Measurements from ENCODE around the gene DCP1B. TPM values are rescaled to one million over a fixed set of nuclear protein-coding genes. Genes with fewer than 3 reads are reported as not detected.
A peak's percentile ranks its signal among the peaks of the same experiment; 100 is the strongest.

The DCP1B gene
- total RNA-seq, 1 donor from 2014 or later = 17.4 TPM

DNA sequence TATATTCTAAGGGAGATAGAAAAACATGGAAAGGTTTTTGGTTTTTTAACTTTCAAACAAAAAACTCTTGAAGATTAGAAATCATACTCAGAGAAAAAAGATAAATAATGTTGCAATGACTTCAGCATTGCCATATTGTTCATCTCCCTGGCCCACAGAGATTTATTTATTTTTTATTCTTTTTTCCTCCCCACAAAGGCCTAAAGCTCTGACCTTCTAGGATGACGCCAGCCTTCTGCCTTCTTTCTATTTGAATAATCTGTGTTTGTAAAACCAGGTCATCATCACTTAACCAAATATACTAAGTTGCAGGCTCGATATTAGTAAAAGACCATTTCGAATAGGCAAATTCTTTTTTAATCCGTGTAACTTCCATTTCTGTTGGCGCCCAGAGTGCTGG is 4.4 kb upstream of the DCP1B start:
- no peak overlapping the region for H3K27ac ChIP-seq
- intact Hi-C loops (cut with DNase I) = no loop called here

DNA sequence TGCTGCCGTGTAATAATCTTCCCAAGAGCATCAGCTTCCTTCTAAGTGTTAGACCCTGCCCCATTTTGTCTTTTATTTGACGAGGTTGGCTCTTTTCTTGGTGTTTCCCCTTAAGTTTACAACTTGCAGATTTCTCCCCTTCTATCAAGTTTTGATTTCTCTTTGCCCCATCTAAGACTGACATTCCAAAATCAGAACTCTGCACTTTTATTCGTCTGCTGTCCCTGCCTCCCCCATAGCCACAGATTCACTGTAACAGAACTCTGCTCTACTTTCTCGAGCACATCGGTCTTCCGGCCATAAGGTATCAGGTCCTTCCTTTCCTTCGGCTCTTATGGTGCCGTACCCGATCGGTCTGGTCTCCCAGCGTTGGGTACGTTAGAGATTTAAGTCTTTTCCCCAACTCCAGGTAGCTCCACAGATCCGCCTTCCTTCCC is 563 bp downstream of the DCP1B start:
- intact Hi-C loops (cut with DNase I) = no loop called here
- peaks cover 31% of the 10 kb centered on the region for H3K4me1 ChIP-seq

More for the DNA sequence above, 4.4 kb upstream of the DCP1B start:
- no peaks in the 10 kb centered on the region for H3K9me3 ChIP-seq
- H3K27me3 ChIP-seq = no peaks in the 10 kb centered on the region
- no peak for TF ChIP-seq POLR2AphosphoS5 (IDR thresholded peaks at IDR 0.05; ENCODE audit: insufficient read depth in 1 of 2, low read depth in 1 of 2)
- no peak for TF ChIP-seq POLR2A (IDR thresholded peaks at IDR 0.05)
- TF ChIP-seq, protein P1, sequence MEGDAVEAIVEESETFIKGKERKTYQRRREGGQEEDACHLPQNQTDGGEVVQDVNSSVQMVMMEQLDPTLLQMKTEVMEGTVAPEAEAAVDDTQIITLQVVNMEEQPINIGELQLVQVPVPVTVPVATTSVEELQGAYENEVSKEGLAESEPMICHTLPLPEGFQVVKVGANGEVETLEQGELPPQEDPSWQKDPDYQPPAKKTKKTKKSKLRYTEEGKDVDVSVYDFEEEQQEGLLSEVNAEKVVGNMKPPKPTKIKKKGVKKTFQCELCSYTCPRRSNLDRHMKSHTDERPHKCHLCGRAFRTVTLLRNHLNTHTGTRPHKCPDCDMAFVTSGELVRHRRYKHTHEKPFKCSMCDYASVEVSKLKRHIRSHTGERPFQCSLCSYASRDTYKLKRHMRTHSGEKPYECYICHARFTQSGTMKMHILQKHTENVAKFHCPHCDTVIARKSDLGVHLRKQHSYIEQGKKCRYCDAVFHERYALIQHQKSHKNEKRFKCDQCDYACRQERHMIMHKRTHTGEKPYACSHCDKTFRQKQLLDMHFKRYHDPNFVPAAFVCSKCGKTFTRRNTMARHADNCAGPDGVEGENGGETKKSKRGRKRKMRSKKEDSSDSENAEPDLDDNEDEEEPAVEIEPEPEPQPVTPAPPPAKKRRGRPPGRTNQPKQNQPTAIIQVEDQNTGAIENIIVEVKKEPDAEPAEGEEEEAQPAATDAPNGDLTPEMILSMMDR (IDR thresholded peaks at IDR 0.05) = no peak
- no peak for DNase-seq (ENCODE audit: extremely low spot score in 2 of 2)
- no peak overlapping the region for H3K4me3 ChIP-seq
- peaks cover 3% of the 10 kb centered on the region for H3K4me1 ChIP-seq
- no peaks in the 10 kb centered on the region for H3K36me3 ChIP-seq

DNA sequence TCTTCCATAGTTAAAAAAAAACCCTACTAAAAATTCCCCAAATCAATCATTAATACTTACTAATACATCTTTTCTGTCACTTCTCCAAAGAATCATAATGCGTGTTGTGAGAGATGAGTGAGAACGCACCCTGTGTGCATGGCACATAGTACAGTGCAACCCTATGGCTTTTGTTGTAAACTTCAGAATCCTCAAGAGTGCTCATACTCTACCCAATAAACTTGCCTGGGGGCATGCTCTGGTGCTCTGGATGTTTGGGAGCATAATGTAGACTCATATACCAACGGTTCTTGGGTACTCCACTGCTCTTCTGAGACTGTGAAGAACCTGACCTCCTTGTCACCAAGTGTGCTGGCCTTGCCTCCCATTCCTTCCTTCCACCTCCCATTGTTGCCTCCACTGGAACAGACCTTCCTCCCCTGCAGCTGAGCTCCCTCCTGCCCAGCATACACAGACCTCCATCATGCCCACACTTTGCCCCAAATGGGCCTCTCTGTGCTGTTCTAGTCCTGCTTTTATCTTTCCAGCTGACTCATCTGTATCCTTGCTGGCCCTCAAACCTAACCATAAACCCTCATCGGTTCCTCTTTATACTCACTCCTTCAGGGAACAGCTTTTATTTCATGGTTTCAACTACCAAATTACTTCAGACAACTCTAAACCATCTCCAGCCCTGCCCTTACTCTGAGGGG is 8.9 kb downstream of the DCP1B start:
- H3K27me3 ChIP-seq = no peaks in the 10 kb centered on the region
- peaks cover 27% of the 10 kb centered on the region for H3K4me1 ChIP-seq
- no peak overlapping the region for H3K4me3 ChIP-seq
- no peaks in the 10 kb centered on the region for H3K9me3 ChIP-seq
- TF ChIP-seq, protein P1 (IDR thresholded peaks at IDR 0.05) = no peak
- TF ChIP-seq POLR2AphosphoS5 (IDR thresholded peaks at IDR 0.05; ENCODE audit: insufficient read depth in 1 of 2, low read depth in 1 of 2) (no peak), POLR2A (IDR thresholded peaks at IDR 0.05) (no peak)
- peaks cover 0 to 8% of the 10 kb centered on the region in 2 donors for H3K36me3 ChIP-seq
- DNase-seq (ENCODE audit: extremely low spot score in 2 of 2) = no peak
- intact Hi-C loops (cut with DNase I) = no loop called here
- no peak overlapping the region for H3K27ac ChIP-seq

More for the DNA sequence above, 563 bp downstream of the DCP1B start:
- no peaks in the 10 kb centered on the region for H3K27me3 ChIP-seq
- no peaks in the 10 kb centered on the region for H3K36me3 ChIP-seq
- peak overlapping the region; percentile 77 to 92 for H3K4me3 ChIP-seq
- no peak for TF ChIP-seq POLR2A (IDR thresholded peaks at IDR 0.05)
- TF ChIP-seq POLR2AphosphoS5 (IDR thresholded peaks at IDR 0.05; ENCODE audit: insufficient read depth in 1 of 2, low read depth in 1 of 2) = no peak
- TF ChIP-seq, protein P1 (IDR thresholded peaks at IDR 0.05) = no peak
- peak overlapping the region; percentile 88 for H3K27ac ChIP-seq
- DNase-seq (ENCODE audit: extremely low spot score in 2 of 2) = no peak
- no peaks in the 10 kb centered on the region for H3K9me3 ChIP-seq

DNA sequence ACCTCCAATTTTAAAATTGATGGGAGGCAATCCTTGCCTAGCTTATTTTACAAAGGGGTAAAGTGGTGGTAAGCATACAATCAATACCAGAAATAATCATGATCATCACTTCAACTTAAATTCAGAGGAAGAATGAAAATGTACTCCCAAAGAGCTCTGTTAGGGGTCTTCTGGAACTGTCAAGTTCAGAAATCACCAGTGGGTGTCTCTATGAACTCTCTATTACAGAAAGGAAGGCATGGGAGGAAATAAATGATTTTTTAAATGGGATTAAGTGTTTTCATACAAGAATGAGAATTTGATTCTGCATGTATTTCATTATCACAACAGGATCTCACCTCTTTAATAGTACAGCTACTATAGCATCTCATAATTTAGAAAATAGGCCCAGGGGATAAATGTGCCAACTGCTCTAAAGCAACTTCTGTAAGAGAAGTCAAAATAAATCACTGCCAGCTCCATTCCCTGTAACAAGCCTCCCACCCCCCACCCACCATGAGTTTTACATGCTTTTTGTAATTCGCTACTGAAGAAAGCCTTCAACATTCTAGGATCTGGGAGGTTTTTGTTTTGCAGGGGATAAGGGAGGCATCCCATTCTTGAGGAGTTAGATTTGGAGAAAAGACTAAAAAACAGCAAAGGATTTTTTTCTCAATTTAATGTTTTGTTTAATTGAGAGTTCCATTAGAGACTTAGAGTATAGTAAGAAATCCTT is 9.7 kb downstream of the DCP1B start:
- intact Hi-C loops (cut with DNase I) = no loop called here
- no peak overlapping the region for H3K4me3 ChIP-seq
- peaks cover 0 to 8% of the 10 kb centered on the region in 2 donors for H3K36me3 ChIP-seq
- peaks cover 27% of the 10 kb centered on the region for H3K4me1 ChIP-seq
- TF ChIP-seq POLR2A (IDR thresholded peaks at IDR 0.05) = no peak
- TF ChIP-seq POLR2AphosphoS5 (IDR thresholded peaks at IDR 0.05; ENCODE audit: insufficient read depth in 1 of 2, low read depth in 1 of 2) = no peak
- TF ChIP-seq, protein P1 (IDR thresholded peaks at IDR 0.05) = no peak
- H3K9me3 ChIP-seq = no peaks in the 10 kb centered on the region
- no peak for DNase-seq (ENCODE audit: extremely low spot score in 2 of 2)
- H3K27ac ChIP-seq = peak overlapping the region; percentile 3
- no peaks in the 10 kb centered on the region for H3K27me3 ChIP-seq
